Stimulated activated CD8-positive, alpha-beta memory T cell treated with anti-CD3 and anti-CD28 coated beads, Interleukin-2, amount 100 ng/mL, for 48 hours (primary cell): Measurements from ENCODE around the gene COLEC12.

Experiments used
- DNase-seq, 2 donors: peaks; one replicate each; pipeline ENCODE4 v3.0.0-alpha.2; 2020; ENCODE audit warnings: low read depth in 2 of 2

The COLEC12 gene

DNA sequence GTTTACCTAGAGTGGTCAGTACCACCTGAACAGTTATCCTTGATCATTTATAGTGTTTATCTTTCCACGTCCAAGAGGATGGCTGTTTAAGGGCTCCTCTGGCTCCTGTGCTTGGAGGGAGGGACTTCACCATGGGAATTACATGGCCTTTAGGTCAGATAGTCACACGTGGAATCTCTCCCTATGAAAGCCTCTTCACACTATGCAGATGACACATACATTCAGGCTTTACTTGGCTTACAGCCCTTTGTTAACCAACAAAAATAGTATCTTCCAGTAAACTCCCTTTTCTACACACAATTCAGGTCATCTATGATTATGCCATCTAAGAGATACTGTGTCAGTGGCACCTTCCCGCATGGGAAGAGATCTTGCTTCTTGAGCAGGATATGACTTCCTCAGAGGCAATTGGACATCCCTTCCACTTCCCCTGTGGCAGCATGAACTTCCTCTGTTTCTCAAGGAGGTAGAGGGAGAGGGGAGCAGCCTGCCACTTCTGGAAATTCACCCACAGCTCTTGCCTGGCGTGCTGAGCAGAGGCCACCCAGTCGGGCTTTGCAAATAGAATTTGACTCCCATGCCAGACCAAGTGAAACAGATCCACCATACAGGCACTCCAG lies 53.5 kb downstream of the COLEC12 start:
- DNase-seq, result no peak

DNA sequence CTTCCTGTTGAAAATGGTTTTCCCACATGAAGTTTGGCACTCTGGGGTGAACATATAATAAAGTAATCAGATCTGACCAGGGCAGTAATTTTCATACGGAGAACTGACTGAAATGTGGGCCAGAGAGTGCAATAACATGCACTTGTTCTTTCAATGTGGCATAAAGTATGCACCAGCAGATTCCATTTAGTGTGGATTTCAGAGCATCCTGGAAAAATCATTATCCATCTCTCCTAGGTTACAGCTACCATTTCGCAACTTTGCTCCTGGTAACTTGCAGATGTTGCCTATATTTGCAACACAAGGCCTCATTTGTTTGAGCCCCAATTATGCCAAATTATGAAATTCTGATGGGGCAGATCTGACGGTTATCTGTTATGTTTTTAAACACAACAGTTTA lies 55.4 kb downstream of the COLEC12 start:
- DNase-seq, result no peak

DNA sequence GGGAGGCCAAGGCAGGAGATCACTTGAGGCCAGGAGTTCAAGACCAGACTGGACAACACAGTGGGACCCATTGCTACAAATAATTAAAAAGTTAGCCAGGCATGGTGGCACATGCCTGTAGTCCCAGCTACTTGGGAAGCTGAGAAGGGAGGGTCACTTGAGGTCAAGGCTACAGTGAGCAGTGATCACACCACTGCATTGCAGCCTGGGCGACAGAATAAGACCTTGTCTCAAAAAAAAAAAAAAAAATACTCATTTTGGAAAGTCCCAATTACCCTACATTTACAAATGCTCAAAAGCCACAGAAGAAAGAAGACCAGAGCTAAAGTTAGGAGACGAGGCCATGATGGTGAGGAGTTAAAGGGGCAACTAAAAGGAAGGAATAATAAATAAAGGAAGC lies 61.9 kb downstream of the COLEC12 start:
- no peak for DNase-seq

DNA sequence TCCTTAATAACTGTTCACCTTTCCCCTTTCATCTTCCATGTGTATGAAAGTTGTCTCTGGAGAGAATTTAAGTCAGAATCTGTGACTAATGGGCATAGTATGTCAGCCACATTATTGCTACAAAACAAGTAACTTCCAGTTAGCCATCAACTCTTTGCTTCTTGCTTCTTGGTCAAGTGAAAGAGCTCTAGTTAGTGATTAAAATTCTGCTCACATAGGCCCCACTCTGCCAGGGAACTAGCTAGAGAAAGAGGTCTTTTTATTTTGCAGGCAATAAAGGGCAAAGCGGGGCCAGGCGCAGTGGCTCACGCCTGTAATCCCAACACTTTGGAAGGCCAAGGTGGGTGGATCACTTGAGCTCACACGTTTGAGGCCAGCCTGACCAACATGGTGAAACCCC lies 64.6 kb downstream of the COLEC12 start:
- DNase-seq, result no peak

DNA sequence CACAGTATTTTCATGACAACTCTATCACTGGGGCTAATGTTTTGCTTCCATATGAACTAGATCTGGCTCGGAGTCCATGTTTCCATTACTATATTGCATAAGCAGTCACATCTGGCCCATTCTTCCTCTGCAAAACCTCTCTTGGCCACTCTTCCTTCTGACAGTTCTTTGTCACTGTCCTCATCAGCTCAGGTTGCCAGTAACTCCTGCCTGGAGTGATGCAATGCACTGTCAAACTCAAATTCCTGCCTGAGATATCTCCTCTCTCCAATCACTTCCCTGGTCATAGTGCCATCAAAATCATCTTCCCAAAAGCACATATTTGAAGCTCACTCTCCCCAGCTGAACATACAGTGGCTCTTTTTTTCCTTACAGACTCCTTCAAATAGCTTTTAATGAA lies 66.1 kb downstream of the COLEC12 start:
- no peak for DNase-seq

DNA sequence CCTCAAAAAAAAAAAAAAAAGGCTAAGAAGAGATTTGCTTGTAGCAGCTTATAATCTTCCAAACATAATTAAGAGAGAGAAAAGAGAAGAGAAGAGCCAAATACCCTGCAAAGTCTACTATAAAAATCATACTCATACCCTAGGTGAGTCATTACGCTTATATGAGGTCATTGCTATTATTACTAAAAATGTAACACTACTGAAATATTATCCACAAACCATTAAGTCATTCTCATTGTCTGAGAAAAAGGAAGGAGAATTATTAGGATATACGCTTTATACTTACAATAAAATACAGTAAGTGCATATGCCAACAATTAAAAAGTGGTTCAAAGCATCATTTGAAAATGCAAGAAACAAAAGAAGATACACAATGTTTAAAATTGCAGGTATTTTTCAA lies 66.5 kb downstream of the COLEC12 start:
- DNase-seq, result no peak

DNA sequence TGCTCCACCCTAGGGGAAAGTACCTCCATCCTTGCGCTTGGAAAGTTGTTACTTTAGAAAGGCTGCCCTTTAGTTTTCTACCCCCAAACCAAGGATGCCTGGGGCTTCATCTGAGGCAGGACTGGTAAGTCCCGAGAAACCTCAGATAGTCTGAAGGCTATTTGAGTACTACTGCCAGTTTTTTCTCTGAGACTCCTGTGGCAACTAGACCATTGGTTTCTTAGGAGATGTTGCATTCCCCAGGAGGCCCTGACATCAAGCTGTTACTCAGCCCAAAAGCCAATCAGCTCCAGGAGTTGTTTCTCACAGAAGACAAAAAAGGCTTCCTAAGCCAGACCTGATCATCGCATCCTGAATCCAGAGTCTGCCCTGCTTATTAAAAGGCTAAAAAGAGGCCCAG lies 67.2 kb downstream of the COLEC12 start:
- DNase-seq, result no peak

DNA sequence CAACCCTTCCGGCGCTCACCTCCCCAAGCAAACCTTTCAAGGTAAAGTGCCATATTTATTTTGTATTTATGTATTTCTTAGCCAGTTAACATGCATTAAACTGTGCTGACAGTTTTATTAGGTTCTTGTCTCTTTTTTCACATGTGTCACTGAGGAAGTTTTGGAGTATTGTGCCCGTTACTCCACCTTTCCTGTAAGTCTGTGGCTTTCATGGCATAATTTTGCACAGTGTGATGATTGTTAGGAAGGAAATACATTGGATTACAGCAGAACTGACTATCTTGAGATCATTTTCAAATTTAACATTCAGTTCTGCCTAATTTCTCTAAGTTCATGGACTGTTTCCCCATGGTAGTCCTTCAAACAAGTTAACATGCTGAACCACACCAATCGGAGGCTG lies 67.7 kb downstream of the COLEC12 start:
- DNase-seq, result no peak

DNA sequence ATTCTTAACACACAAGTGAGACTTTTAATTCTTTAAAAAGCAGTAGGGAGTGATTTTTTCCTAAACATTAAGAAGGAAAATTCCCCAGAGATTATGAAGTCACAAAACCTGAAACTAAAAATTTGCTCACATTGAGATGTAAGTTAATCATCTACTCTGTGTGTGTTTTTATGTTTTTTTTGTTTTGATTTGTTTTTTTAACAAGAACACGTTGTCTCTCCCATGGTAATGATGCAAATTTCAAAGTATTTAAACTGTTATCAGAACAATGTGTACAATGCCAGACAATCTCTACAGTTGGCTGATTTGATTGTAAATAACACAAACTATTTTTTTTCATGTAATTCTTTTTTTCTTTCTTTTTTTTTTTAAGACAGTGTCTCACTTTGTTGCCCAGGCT lies 71.5 kb downstream of the COLEC12 start:
- DNase-seq, result no peak

DNA sequence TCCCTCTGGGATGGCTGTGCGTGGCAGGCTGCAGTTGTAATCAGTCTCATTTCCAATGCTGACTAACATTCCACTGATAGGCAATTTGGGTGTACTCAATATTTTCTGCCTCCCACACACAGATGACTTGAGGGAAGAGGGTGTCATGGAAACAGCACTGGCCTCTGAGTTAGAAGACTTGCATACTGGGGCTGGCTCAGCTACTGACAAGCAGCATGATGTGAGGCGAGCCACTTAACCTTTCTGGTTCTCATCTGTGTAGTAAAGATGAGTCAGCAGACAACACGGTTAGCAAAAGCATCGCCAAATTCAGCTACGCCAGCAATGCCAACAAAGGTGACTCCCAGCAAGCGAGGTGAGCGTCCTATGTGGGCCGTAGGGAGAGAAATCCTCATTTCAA lies 73.5 kb downstream of the COLEC12 start:
- DNase-seq, result no peak

DNA sequence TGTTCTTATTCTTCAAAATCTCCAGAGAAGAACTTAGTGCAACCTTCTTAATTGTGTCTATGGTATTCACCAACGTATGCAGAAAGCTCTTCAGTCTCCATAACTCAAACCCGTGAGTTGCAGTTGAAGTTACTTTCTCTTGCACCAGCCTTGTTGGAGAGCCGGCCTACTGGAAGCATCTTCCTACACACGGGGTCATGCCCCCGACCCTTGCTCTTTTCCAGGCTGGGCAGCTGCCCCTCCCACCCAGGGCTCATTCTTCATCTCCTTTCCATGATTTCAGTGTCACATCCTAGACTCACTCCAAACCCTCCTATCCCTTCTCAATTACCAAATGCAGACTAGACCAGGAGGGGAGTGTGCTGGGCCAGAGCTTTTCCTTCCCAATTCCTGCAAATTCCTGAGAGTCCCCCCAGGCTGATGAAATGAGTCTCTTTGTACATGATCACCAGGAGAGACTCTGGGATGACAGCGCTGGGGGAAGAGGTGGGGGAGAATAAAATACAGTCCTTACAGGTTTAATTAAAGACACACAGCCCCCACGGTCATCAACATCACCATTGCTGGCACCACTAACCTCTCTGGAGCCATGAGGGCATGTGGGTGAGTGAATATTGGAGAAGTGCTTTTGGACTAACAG lies 75.3 kb downstream of the COLEC12 start:
- no peak for DNase-seq

DNA sequence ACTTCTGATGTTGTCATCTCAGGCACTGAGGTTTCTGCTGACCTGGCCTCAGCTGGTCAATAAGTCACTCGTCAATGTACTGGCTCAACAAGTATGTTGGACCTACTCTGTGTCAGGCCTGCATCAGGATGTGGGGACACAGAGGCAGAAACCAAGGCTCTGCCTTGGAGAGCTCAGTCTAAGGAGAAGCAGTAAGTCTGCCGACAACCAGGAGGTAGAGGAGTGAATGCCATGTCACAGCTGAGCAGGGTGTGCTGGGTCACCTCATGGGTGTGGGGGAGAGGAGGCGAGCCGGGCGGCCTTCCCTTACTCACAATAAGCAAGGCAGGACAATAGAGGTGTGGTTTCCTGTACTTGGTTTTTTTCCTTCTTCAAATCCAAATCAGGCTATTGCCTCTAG lies 75.8 kb downstream of the COLEC12 start:
- DNase-seq, result no peak

DNA sequence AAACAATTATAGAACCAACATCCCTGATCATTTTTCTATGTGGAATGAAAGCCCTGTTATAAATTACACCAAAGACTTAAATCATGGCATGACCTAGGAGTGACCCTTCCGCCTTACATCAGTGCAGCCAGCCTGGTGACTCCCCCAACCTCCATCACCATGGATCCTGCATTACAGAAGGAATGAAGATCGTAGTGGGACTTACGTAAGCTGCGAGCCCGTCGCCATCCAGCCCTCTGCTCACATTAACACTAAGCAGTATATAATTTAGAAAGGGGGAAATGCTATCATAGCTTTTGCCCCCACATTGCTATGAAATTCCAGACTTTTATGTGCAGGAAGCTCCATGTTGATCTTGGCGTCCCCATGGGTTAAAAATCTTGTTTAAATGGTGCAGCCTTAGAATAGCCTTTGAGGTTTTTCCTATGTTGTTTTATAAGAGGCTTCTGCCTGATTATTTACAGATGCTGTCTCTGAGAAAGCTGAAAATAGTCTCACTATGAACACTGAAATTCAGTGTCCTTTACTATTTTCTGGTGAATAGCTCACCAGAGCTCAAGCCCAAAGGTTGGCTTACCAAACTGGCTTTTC lies 76.3 kb downstream of the COLEC12 start:
- no peak for DNase-seq

DNA sequence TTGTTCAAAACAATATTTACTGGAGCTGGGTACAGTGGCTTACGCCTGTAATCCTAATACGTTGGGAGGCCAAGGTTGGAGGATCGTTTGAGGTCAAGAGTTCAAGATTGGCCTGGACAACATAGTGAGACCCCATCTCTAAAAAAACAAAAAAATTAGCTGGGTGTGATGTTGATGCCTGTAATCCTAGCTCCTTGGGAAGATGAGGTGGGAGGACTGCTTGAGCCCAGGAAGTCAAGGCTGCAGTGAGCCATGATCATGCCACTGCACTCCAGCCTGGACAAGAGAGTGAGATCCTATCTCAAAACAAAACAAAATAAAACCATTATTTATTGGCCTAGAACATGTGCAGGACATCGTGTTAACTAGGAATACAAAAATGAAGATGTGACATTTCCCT lies 77.5 kb downstream of the COLEC12 start:
- no peak for DNase-seq

DNA sequence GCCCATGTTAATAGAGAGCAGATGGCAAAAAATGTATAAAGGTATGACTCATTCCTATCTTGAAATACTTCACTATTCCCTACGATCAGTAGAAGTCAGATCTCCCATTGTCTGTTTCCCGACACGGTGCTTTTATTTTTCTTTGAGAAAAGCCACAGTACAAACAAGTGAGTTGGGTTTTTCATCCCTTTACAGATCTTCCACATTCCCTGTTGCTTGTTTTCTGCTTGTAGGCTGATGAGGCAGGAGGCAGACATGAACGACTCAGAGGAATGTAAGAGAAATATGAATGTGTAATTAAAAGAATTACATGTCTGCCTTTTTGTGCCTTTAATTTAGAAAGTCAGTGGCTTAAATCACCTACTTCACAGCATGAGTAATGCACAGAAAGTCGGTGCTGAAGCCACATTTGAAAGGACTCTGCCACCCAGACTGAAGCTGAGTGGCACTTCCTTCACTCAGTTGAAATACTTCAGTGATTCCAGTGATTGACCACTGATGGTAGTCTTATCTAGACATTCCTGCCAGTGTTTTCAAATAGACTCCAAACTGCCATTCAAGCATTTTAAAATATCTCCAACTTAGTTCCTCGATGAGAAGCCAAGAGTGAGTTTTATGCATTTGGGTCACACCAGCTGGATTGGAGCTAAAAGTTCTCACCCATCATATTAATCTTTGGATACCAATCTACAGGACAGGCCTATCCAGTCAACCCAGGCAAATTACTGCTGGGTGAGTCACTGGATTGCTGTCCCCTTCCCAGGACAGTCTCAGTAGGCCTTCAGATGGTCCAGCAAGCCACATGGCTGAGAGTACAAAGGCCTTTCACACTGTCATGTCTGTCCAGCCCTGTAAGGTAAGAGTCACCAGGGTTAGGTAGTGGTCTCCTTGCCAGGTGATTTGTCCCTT lies 79.0 kb downstream of the COLEC12 start:
- no peak for DNase-seq

DNA sequence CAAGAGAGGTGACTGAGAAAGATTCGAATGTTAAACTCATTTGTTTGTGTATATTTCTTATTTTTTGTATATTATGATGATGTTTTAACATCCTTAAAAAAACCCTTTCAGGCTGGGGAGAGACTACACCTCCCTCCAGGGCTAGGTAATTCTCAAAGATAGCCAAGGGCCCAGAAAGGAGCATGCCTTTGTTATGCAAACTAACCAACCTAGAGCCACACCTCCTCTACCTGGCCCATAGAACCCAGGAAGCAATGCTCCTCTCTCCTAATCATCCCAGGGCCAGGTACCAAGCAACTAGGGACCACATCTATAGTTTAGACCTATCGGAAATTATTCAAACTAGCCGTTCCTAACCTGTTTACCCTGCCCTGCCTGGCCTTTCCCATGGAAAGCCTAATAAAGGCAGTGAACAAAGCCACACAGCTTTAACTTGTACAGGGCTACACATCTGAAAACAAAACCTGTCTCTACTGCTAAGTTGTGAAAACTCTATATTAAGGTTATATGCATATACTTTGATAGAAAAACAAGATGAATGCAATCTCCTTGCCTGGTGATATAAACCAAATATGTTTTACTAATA lies 79.7 kb downstream of the COLEC12 start:
- DNase-seq, result no peak

DNA sequence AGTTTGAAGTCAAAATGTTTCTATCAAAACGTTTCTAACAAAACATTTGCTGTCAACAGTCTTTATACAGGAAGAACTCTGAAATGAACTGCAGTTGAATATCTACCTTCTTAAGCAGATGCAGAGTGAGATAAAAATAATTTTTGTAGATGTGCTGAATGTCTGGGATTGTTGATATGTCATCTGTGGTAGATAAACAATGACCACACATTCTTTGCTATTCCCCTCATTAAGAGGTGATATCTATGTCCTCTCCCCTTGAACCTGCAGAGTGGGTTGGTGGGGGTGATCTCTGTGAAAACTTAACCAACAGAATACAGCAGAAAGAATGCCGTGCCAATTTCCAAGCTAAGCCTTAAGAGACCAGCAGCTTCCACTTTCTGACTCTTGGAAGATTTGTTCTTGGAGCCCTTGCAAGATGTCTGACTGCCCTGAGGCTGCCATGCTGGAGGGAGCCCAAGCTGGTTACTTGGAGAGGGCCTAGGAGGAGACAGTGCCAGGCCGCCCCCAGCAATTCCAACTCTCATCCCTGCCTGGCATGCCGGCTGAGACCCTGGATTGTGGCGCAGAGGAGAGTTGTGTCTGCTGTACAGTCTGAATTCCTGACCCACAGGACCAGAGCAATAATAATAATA lies 80.8 kb downstream of the COLEC12 start:
- DNase-seq, result no peak

DNA sequence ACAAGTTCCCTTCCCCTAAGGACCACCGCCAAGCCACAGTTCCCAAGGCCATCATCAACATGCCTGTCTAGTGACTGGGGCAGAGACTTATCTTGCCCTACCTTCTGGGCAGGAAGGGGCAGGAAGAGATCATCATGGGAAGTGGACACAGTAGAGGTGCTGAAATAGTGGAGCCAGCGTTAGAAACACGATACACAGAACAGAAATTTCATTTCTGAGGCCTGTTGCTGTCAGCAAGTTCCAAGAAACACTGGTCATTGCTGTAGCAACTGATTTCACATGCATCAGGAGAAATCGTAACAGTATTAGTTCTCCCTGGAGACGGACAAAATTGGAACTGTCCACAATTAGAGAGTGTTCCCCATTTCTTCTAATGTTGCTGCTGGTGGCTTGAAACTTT lies 83.0 kb downstream of the COLEC12 start:
- no peak for DNase-seq

DNA sequence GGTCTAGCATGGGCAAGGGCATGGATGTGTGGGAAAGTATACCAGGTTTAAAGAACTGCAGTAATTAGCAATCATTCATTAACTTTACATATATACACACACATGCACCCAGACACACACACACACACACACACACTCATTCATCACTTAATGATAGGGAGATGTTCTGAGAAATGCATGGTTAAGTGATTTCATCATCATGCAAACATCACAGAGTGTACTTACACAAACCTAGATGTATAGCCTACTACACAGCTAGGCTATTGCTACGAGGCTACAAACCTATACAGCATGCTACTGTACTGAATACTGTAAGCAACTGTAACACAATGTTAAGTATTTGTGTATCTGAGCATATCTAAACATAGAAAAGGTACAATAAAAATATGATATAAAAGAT lies 83.6 kb downstream of the COLEC12 start:
- DNase-seq, result no peak

DNA sequence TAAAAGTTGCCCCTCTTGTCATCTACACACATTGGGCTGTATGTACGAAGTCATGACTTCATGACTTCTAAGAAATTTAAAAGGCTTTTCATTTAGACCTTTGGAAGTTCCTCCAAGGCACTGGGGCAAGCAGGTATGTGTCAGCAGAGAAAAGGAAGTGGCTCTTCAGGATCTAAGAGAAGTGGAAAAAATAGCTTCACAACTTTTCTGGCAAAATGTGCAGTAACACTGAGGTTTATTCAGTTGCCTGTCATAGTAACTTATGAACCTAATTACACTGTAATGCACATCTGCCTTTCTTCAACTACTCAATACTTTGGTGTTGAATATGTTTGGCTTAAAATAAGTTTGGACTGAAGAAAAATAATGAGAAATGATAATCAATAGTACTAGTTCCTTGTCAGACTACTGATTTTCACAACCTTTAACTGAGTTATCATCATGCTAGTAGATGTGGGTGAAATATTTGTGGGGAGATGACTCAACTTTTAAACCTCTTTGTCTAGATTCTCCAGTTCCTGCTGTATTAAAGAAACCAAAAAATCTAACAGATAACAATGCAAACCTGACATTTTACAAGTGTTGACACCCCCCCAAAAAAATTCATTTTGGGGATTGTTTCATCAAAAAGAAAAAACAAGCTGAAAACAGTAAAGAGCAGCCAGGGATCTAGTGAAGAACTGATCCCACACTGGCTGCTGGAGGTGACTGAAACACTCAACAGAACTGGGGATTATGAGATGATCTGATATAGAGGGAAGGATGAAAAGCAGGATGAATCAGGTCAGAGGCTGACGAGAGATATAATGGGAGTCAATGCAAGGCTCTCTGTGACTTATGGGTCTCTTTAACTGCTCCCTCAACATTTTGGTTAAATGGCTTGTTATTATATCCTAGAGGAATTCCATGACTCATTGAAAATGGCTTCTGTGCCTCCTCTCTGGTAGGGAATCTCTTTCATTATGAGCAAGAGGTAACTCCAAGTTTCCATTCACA lies 84.6 kb downstream of the COLEC12 start:
- DNase-seq, result no peak

DNA sequence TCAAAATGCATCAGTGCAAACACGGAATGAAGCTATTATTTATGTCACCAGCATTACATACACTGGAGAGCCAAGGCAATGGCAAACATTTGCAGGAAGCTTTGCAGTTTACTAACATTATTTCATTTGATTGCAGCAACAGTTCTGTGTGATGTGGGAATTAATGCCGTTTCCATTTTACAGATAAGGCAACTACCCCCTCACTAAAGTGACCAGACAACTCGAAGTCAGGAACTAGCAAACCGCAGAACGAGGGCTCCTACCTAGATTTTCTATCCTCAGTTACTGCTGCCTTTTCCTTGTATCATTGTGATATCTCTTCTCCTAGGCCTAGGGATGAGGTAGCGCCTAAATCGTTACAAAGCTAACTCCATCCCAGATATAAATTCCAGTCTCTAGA lies 85.5 kb downstream of the COLEC12 start:
- no peak for DNase-seq
